HEK293 (cell line): ENCODE measurements around the gene ABHD14A.

Source experiments
- BCL11A ChIP-seq: fragments of 450-650 bp; formaldehyde crosslinking; IDR thresholded peaks from 2 replicates; pipeline ENCODE4 v1.5.1; 2016; ENCODE audit warnings: low read depth, missing biosample characterization, missing genetic modification characterization
- HOXC10 ChIP-seq: sonication (generic); formaldehyde crosslinking; IDR thresholded peaks from 2 replicates; pipeline ENCODE4 v1.8.1; 2023; ENCODE audit warnings: mild to moderate bottlenecking, missing genetic modification reagents
- MZF1 ChIP-seq: fragments of 450-650 bp; formaldehyde crosslinking; IDR thresholded peaks from 2 replicates; pipeline ENCODE4 v1.5.1; 2017; ENCODE audit warnings: missing biosample characterization, missing genetic modification characterization, borderline replicate concordance
- RBAK ChIP-seq: fragments of 450-650 bp; formaldehyde crosslinking; IDR thresholded peaks from 2 replicates; pipeline ENCODE4 v1.5.1; 2016; ENCODE audit warnings: missing biosample characterization, missing genetic modification characterization
- SCRT2 ChIP-seq: fragments of 450-650 bp; formaldehyde crosslinking; IDR thresholded peaks from 2 replicates; pipeline ENCODE4 v1.5.1; 2016; ENCODE audit warnings: missing biosample characterization, missing genetic modification characterization
- SP3 ChIP-seq: fragments of 450-650 bp; formaldehyde crosslinking; IDR thresholded peaks from 2 replicates; pipeline ENCODE4 v1.5.1; 2016; ENCODE audit warnings: missing biosample characterization, missing genetic modification characterization
- TRIM28 ChIP-seq: IDR thresholded peaks from 2 replicates; pipeline ENCODE4 v1.6.1; 2011; ENCODE audit warnings: low read length, control low read depth, borderline replicate concordance
- ZBTB49 ChIP-seq: fragments of 450-650 bp; formaldehyde crosslinking; IDR thresholded peaks from 2 replicates; pipeline ENCODE4 v1.5.1; 2016; ENCODE audit warnings: missing biosample characterization, missing genetic modification characterization, low read depth
- ZFP41 ChIP-seq: fragments of 450-650 bp; formaldehyde crosslinking; IDR thresholded peaks from 2 replicates; pipeline ENCODE4 v1.5.1; 2016; ENCODE audit warnings: missing biosample characterization, missing genetic modification characterization, borderline replicate concordance
- ZNF112 ChIP-seq: fragments of 450-650 bp; formaldehyde crosslinking; IDR thresholded peaks from 2 replicates; pipeline ENCODE4 v1.5.0; 2017; ENCODE audit warnings: missing biosample characterization, missing genetic modification characterization
- ZNF146 ChIP-seq: fragments of 450-650 bp; formaldehyde crosslinking; IDR thresholded peaks from 2 replicates; pipeline ENCODE4 v1.5.1; 2016; ENCODE audit warnings: missing biosample characterization, missing genetic modification characterization
- ZNF23 ChIP-seq: fragments of 450-650 bp; formaldehyde crosslinking; IDR thresholded peaks from 2 replicates; pipeline ENCODE4 v1.5.1; 2016; ENCODE audit warnings: missing biosample characterization, missing genetic modification characterization, borderline replicate concordance
- ZNF280C ChIP-seq: fragments of 450-650 bp; formaldehyde crosslinking; IDR thresholded peaks from 2 replicates; pipeline ENCODE4 v1.5.1; 2016; ENCODE audit warnings: missing biosample characterization, missing genetic modification characterization
- ZNF354C ChIP-seq: fragments of 450-650 bp; formaldehyde crosslinking; IDR thresholded peaks from 2 replicates; pipeline ENCODE4 v1.5.1; 2016; ENCODE audit warnings: missing biosample characterization, missing genetic modification characterization, low read depth, borderline replicate concordance
- ZNF416 ChIP-seq: fragments of 450-650 bp; formaldehyde crosslinking; IDR thresholded peaks from 2 replicates; pipeline ENCODE4 v1.5.1; 2016; ENCODE audit warnings: missing biosample characterization, missing genetic modification characterization
- ZNF426 ChIP-seq: fragments of 450-650 bp; formaldehyde crosslinking; IDR thresholded peaks from 2 replicates; pipeline ENCODE4 v1.5.1; 2017; ENCODE audit warnings: missing biosample characterization, missing genetic modification characterization, mild to moderate bottlenecking, inconsistent platforms, moderate library complexity
- ZNF501 ChIP-seq: fragments of 450-650 bp; formaldehyde crosslinking; IDR thresholded peaks from 2 replicates; pipeline ENCODE4 v1.5.1; 2016; ENCODE audit warnings: missing biosample characterization, missing genetic modification characterization
- ZNF658 ChIP-seq: fragments of 450-650 bp; formaldehyde crosslinking; IDR thresholded peaks from 2 replicates; pipeline ENCODE4; 2016; ENCODE audit warnings: missing biosample characterization, missing genetic modification characterization
- ZNF660 ChIP-seq: fragments of 450-650 bp; IDR thresholded peaks from 2 replicates; pipeline ENCODE4 v1.5.1; 2018; ENCODE audit warnings: missing biosample characterization, mild to moderate bottlenecking, missing genetic modification characterization
- ZNF670 ChIP-seq: fragments of 450-650 bp; formaldehyde crosslinking; IDR thresholded peaks from 2 replicates; pipeline ENCODE4 v1.5.1; 2016; ENCODE audit warnings: missing biosample characterization, missing genetic modification characterization, low read depth
- ZNF776 ChIP-seq: fragments of 450-650 bp; formaldehyde crosslinking; IDR thresholded peaks from 2 replicates; pipeline ENCODE4 v1.5.0; 2017; ENCODE audit warnings: missing biosample characterization, missing genetic modification characterization, borderline replicate concordance
- ZNF791 ChIP-seq: fragments of 450-650 bp; formaldehyde crosslinking; IDR thresholded peaks from 2 replicates; pipeline ENCODE4 v1.5.1; 2016; ENCODE audit warnings: missing biosample characterization, missing genetic modification characterization
- ZSCAN16 ChIP-seq: fragments of 450-650 bp; formaldehyde crosslinking; IDR thresholded peaks from 2 replicates; pipeline ENCODE4 v1.5.1; 2016; ENCODE audit warnings: missing biosample characterization, missing genetic modification characterization
- ZSCAN4 ChIP-seq: fragments of 450-650 bp; formaldehyde crosslinking; IDR thresholded peaks from 2 replicates; pipeline ENCODE4 v1.5.1; 2017; ENCODE audit warnings: missing biosample characterization, missing genetic modification characterization
- TF ChIP-seq, protein P1 (sequence below): fragments of 450-650 bp; formaldehyde crosslinking; IDR thresholded peaks from 2 replicates; pipeline ENCODE4 v1.5.1; 2017; ENCODE audit warnings: missing biosample characterization, missing genetic modification characterization
- TF ChIP-seq, protein P2 (sequence below): fragments of 450-650 bp; formaldehyde crosslinking; optimal IDR thresholded peaks from 2 replicates; pipeline ENCODE3; 2016; ENCODE audit warnings: missing biosample characterization, mild to moderate bottlenecking, missing genetic modification characterization
- TF ChIP-seq, protein P3 (sequence below): sonication (generic); formaldehyde crosslinking; IDR thresholded peaks from 2 replicates; pipeline ENCODE4 v1.8.1; 2022; ENCODE audit warnings: mild to moderate bottlenecking, moderate library complexity, missing genetic modification reagents
- TF ChIP-seq, protein P4 (sequence below): fragments of 450-650 bp; formaldehyde crosslinking; IDR thresholded peaks from 2 replicates; pipeline ENCODE4 v1.5.1; 2017; ENCODE audit warnings: missing biosample characterization, missing genetic modification characterization

Gene ABHD14A

GRCh38 chr3:51982838-51983577 is 8.1 kb downstream of the ABHD14A start, which contains the start of gene ACY1 (continued):
- TF ChIP-seq, protein P1, sequence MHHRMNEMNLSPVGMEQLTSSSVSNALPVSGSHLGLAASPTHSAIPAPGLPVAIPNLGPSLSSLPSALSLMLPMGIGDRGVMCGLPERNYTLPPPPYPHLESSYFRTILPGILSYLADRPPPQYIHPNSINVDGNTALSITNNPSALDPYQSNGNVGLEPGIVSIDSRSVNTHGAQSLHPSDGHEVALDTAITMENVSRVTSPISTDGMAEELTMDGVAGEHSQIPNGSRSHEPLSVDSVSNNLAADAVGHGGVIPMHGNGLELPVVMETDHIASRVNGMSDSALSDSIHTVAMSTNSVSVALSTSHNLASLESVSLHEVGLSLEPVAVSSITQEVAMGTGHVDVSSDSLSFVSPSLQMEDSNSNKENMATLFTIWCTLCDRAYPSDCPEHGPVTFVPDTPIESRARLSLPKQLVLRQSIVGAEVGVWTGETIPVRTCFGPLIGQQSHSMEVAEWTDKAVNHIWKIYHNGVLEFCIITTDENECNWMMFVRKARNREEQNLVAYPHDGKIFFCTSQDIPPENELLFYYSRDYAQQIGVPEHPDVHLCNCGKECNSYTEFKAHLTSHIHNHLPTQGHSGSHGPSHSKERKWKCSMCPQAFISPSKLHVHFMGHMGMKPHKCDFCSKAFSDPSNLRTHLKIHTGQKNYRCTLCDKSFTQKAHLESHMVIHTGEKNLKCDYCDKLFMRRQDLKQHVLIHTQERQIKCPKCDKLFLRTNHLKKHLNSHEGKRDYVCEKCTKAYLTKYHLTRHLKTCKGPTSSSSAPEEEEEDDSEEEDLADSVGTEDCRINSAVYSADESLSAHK = no peak
- TF ChIP-seq ZNF354C (tag by site-specific recombination) (no peak), ZNF501 (tag by site-specific recombination) (no peak), ZBTB49 (tag by site-specific recombination) (no peak), ZSCAN4 (tag by site-specific recombination) (no peak), ZNF670 (tag by site-specific recombination) (no peak), ZNF791 (tag by site-specific recombination) (no peak), ZNF660 (peak; percentile 82), ZNF416 (tag by site-specific recombination) (no peak), ZNF23 (tag by site-specific recombination) (no peak), RBAK (tag by site-specific recombination) (no peak), MZF1 (tag by site-specific recombination) (no peak), ZNF280C (tag by site-specific recombination) (no peak), ZSCAN16 (tag by site-specific recombination) (no peak), SP3 (tag by site-specific recombination) (peak; percentile 85), HOXC10 (CRISPR knock-in tag) (no peak), TRIM28 (no peak), BCL11A (tag by site-specific recombination) (0 out of 2 replicates have a peak, but pooled peaks have one; percentile 31), ZNF776 (tag by site-specific recombination) (no peak), ZNF658 (no peak), SCRT2 (tag by site-specific recombination) (no peak), ZNF112 (tag by site-specific recombination) (no peak), ZFP41 (tag by site-specific recombination) (no peak), ZNF146 (no peak), ZNF426 (no peak)
- TF ChIP-seq, protein P2, sequence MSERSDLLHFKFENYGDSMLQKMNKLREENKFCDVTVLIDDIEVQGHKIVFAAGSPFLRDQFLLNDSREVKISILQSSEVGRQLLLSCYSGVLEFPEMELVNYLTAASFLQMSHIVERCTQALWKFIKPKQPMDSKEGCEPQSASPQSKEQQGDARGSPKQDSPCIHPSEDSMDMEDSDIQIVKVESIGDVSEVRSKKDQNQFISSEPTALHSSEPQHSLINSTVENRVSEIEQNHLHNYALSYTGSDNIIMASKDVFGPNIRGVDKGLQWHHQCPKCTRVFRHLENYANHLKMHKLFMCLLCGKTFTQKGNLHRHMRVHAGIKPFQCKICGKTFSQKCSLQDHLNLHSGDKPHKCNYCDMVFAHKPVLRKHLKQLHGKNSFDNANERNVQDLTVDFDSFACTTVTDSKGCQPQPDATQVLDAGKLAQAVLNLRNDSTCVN (tag by site-specific recombination) = peak; percentile 78
- TF ChIP-seq, protein P3, sequence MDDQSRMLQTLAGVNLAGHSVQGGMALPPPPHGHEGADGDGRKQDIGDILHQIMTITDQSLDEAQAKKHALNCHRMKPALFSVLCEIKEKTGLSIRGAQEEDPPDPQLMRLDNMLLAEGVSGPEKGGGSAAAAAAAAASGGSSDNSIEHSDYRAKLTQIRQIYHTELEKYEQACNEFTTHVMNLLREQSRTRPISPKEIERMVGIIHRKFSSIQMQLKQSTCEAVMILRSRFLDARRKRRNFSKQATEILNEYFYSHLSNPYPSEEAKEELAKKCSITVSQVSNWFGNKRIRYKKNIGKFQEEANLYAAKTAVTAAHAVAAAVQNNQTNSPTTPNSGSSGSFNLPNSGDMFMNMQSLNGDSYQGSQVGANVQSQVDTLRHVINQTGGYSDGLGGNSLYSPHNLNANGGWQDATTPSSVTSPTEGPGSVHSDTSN (CRISPR knock-in tag) = no peak
- TF ChIP-seq, protein P4, sequence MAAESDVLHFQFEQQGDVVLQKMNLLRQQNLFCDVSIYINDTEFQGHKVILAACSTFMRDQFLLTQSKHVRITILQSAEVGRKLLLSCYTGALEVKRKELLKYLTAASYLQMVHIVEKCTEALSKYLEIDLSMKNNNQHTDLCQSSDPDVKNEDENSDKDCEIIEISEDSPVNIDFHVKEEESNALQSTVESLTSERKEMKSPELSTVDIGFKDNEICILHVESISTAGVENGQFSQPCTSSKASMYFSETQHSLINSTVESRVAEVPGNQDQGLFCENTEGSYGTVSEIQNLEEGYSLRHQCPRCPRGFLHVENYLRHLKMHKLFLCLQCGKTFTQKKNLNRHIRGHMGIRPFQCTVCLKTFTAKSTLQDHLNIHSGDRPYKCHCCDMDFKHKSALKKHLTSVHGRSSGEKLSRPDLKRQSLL (tag by site-specific recombination) = no peak
